Esophagus muscularis mucosa (tissue), 4 donors: ENCODE results near the gene SEC31A.

Source experiments
- EP300 ChIP-seq: sonication (generic); formaldehyde crosslinking; IDR thresholded peaks from one replicate; pipeline ENCODE4 v1.6.1; 2017; ENCODE audit warnings: antibody characterized with exemption
- POLR2A ChIP-seq: fragments of 450-650 bp; IDR thresholded peaks from one replicate; pipeline ENCODE4 v1.6.1; 2017; ENCODE audit warnings: antibody characterized with exemption, moderate library complexity, mild to moderate bottlenecking, low read depth
- TF ChIP-seq, protein P1 (sequence below), 3 experiments: fragments of 200-600 bp in 2 of 3; fragments of 450-650 bp in 1 of 3; sonication (generic) in 2 of 3; IDR thresholded peaks; one replicate each; pipeline ENCODE4 v1.5.1; 2017 to 2019; ENCODE audit warnings: antibody characterized with exemption in 3 of 3, mild to moderate bottlenecking in 2 of 3, moderate library complexity in 1 of 3

DNA sequence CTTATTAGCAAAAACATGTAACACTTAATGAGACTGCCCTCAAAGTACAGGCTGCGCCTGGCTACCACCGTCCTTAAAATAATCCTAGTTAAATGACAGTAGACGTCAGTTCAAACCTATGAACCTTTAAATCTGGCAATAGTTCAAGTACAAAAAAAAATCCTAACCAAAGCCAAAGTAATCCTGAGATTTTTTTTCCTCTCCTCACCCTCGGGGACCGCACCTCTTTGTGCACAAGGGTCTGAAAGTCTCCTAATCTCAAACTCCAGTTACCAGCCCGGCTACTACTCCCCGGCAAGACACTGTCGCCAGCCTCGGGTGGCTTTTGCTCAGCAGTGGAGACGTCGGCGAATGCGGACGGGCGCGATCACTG, 439 bp downstream of the SEC31A start:
- no peak for TF ChIP-seq POLR2A
- TF ChIP-seq, protein P1, sequence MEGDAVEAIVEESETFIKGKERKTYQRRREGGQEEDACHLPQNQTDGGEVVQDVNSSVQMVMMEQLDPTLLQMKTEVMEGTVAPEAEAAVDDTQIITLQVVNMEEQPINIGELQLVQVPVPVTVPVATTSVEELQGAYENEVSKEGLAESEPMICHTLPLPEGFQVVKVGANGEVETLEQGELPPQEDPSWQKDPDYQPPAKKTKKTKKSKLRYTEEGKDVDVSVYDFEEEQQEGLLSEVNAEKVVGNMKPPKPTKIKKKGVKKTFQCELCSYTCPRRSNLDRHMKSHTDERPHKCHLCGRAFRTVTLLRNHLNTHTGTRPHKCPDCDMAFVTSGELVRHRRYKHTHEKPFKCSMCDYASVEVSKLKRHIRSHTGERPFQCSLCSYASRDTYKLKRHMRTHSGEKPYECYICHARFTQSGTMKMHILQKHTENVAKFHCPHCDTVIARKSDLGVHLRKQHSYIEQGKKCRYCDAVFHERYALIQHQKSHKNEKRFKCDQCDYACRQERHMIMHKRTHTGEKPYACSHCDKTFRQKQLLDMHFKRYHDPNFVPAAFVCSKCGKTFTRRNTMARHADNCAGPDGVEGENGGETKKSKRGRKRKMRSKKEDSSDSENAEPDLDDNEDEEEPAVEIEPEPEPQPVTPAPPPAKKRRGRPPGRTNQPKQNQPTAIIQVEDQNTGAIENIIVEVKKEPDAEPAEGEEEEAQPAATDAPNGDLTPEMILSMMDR (IDR thresholded peaks at IDR 0.05): no peak
- no peak for TF ChIP-seq EP300
